ENCODE measurements around the gene PGGT1B.

PGGT1B gene

GRCh38 chr5:115179394-115180164 is 83.1 kb downstream of the PGGT1B start:
- DNase-seq (ENCODE audit: low read depth), result no peak

- no peak for DNase-seq (ENCODE audit: low read depth)
Measured at GRCh38 chr5:115179030-115179393, 83.7 kb downstream of the PGGT1B start.

GRCh38 chr5:115170929-115171510 is 91.7 kb downstream of the PGGT1B start:
- no peak for DNase-seq (ENCODE audit: low read depth)

GRCh38 chr5:115170134-115170928 is 92.3 kb downstream of the PGGT1B start:
- DNase-seq (ENCODE audit: low read depth), result no peak

GRCh38 chr5:115169487-115170133 is 93.1 kb downstream of the PGGT1B start, which contains the start of gene TRIM36:
TRIM36 (minus strand) TSS chr5:115169908; CDS start chr5:115169634, 274 bp downstream.
- peak; percentile 85 for DNase-seq (ENCODE audit: low read depth)

GRCh38 chr5:115168829-115169486 is 93.7 kb downstream of the PGGT1B start:
- no peak for DNase-seq (ENCODE audit: low read depth)

- no peak for DNase-seq (ENCODE audit: low read depth)
Measured at GRCh38 chr5:115166744-115167393, 95.8 kb downstream of the PGGT1B start.

GRCh38 chr5:115165790-115166189 is 96.9 kb downstream of the PGGT1B start:
- DNase-seq (ENCODE audit: low read depth), result no peak

- no peak for DNase-seq (ENCODE audit: low read depth)
Measured at GRCh38 chr5:115160975-115161475, 101.7 kb downstream of the PGGT1B start.

Measured in stimulated activated CD8-positive, alpha-beta memory T cell treated with anti-CD3 and anti-CD28 coated beads, Interleukin-12 subunit alpha, Interleukin-12 subunit beta, amount 100 ng/mL, for 4 hours (primary cell).